Pancreas (tissue), 10 donors: ENCODE results near the gene ADCYAP1R1. TPM values are rescaled to one million over a fixed set of nuclear protein-coding genes. Genes with fewer than 3 reads are reported as not detected.

Experiments used
- ATAC-seq, 4 donors: fragments of 200-7000 bp; cut with Tn5 transposase; one replicate each; pipeline versions ENCODE4 v1.8.0 to v1.9.1; 2020; ENCODE audit warnings: mild to moderate bottlenecking in 4 of 4, moderate library complexity in 4 of 4
- DNase-seq, 6 donors: peaks; one replicate each; pipeline ENCODE4 v3.0.0-alpha.2; 2020
- FAIRE-seq: peaks from 2 replicates; lab custom pipeline; 2012; peaks lifted over from hg19 to GRCh38; lab: Jason Lieb, UNC
- H3K27ac ChIP-seq, 4 donors: fragments of 200-600 bp; sonication (generic); 1 replicate in 3 of 4; 2 replicates in 1 of 4; pipeline versions ENCODE4 v1.5.0 to v1.8.0; 2020
- H3K27me3 ChIP-seq, 4 donors: fragments of 200-600 bp; one replicate each; pipeline ENCODE4 v1.8.0; 2021
- H3K36me3 ChIP-seq, 3 donors: fragments of 200-600 bp; sonication (generic) in 1 of 3; one replicate each; pipeline versions ENCODE4 v1.5.0 to v1.8.0; 2020 to 2021
- H3K4me1 ChIP-seq, 3 donors: fragments of 200-600 bp; one replicate each; pipeline ENCODE4 v1.8.0; 2021
- H3K4me3 ChIP-seq, 4 donors: fragments of 200-600 bp; sonication (generic) in 2 of 4; one replicate each; pipeline versions ENCODE4 v1.5.0 to v1.8.0; 2020 to 2021
- H3K9me3 ChIP-seq, 4 donors: fragments of 200-600 bp; one replicate each; pipeline ENCODE4 v1.8.0; 2021
- WGBS, 2 donors: extraction: QIAGEN DNeasy Blood & Tissue Kit; methylation state at CpG; one replicate each; pipeline ENCODE4 v1.1.7; 2013; 5-methylcytosine and 5-hydroxymethylcytosine counted together
- intact Hi-C, 3 donors: fragments of 100-400 bp; cut with DNase I; formaldehyde crosslinking; loops; one replicate each; pipeline versions ENCODE4 v1.11.1 to v1.14.2; 2022
- polyA plus RNA-seq, 2 donors: library from polyadenylated mRNA; stranded (reverse); fragments of 200-250 nt; gene quantifications; one replicate each; pipeline ENCODE4 v1.2.3, GENCODE V29; 2013
- total RNA-seq, 6 donors: library from RNA; stranded (reverse); fragmentation: NEBNext Ultra II Directional in 4 of 6; extraction: Animal tissue kit (Norgen Biotek cat#: 25700) in 4 of 6; gene quantifications; one replicate each; pipeline versions ENCODE4 v1.2.1 to v1.2.4, GENCODE V29; 2021 to 2023
- TF ChIP-seq, protein P1 (sequence below), 4 donors: fragments of 200-600 bp; sonication (generic) in 3 of 4; IDR thresholded peaks; one replicate each; pipeline versions ENCODE4 v1.5.0 to v1.8.0; 2021; ENCODE audit warnings: antibody characterized with exemption in 4 of 4
- donor health status: healthy with polysubstance abuse.
- donor health status: DM: no; HTN: no; CAD: no; lungs with moderate emphysema.
- donor health status: DM: no; HTN: no; CAD: no.
- donor health status: control.
- donor health status: control.
- donor health status: Bipolar disorder and iron deficiency.
- donor health status: DM: yes; HTN: yes; CAD: no.
- donor health status: DM: no; HTN: no; CAD: no.
- donor health status: DM: no; HTN: no; CAD: no.
- donor health status: DM: yes; HTN: yes; CAD: no.

ADCYAP1R1 gene
- total and polyA plus RNA-seq, 8 donors = 0.27 to 2.7 (median 0.55) TPM

- Histone ChIP-seq H3K36me3 (no peaks in the 10 kb centered on the region), H3K4me3 (no peak overlapping the region), H3K27me3 (no peaks in the 10 kb centered on the region), H3K27ac (no peak overlapping the region), H3K4me1 (no peaks in the 10 kb centered on the region), H3K9me3 (no peaks in the 10 kb centered on the region)
- intact Hi-C loops = loop anchor here in 1 of 3 donors (5.0 kb wide), 1 partner anchor 127 kb away; no protein-coding TSS in a partner anchor
- WGBS, 2 donors = 68 to 75% methylated on average over 1 of the region's 1 CpG
- TF ChIP-seq, protein P1, sequence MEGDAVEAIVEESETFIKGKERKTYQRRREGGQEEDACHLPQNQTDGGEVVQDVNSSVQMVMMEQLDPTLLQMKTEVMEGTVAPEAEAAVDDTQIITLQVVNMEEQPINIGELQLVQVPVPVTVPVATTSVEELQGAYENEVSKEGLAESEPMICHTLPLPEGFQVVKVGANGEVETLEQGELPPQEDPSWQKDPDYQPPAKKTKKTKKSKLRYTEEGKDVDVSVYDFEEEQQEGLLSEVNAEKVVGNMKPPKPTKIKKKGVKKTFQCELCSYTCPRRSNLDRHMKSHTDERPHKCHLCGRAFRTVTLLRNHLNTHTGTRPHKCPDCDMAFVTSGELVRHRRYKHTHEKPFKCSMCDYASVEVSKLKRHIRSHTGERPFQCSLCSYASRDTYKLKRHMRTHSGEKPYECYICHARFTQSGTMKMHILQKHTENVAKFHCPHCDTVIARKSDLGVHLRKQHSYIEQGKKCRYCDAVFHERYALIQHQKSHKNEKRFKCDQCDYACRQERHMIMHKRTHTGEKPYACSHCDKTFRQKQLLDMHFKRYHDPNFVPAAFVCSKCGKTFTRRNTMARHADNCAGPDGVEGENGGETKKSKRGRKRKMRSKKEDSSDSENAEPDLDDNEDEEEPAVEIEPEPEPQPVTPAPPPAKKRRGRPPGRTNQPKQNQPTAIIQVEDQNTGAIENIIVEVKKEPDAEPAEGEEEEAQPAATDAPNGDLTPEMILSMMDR (IDR thresholded peaks at IDR 0.05) = no peak
- peak in 2 of 4 donors; percentile 65 to 75 for ATAC-seq
- FAIRE-seq = no peak
- peak in 1 of 6 donors; percentile 9 for DNase-seq
Observed at GRCh38 chr7:31114593-31115343, 62.7 kb downstream of the ADCYAP1R1 start.

DNA sequence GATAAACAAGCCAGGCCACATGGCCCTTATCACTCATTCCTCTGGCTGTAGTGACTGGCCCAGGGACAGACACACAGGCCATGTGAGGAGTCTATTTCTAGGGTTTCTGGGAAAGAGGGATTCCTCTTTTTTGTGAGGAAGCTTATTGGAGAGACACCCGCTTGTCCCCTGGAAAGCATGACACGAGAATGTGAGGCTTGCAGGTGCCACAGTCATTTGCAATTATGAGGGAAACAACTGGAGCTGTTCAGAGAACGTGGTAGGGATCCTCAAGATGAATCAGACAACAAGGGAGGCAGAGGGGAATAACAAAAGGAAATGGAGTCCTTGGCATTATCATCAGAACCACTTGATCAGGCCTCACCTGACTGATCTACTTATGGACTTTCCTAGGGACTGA is 64.5 kb downstream of the ADCYAP1R1 start:
- H3K9me3 ChIP-seq = no peaks in the 10 kb centered on the region
- no peak for ATAC-seq
- intact Hi-C loops = loop anchor here in 1 of 3 donors (5.0 kb wide), 1 partner anchor 129 kb away; no protein-coding TSS in a partner anchor
- DNase-seq = peak in 1 of 6 donors; percentile 3
- TF ChIP-seq, protein P1 (IDR thresholded peaks at IDR 0.05) = no peak
- no peaks in the 10 kb centered on the region for H3K27me3 ChIP-seq
- H3K4me1 ChIP-seq = no peaks in the 10 kb centered on the region
- FAIRE-seq = no peak
- 68 to 74% methylated on average over 3 of the region's 3 CpGs for WGBS, 2 donors
- H3K36me3 ChIP-seq = no peaks in the 10 kb centered on the region
- no peak overlapping the region for H3K27ac ChIP-seq
- no peak overlapping the region for H3K4me3 ChIP-seq

DNA sequence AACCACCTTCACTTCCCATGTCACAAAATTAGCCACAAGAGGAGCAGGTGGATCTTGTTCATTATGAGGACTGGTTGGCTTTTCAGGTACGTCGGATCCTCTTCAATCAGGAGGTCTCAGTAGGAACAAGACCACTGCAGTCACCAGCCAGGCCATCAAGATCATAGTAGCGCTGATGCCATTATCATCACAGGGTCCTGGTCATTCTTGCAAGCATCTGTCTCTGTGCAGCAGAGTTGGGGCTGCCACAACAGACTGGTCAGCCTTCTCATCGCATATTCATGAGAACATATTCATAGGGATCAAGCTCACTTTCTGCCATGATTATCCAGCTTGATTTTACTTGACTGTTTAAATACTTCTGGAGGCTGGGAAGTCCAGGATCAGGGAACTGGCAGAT is 67.1 kb downstream of the ADCYAP1R1 start:
- WGBS, 2 donors = 79 to 80% methylated on average over 4 of the region's 4 CpGs
- intact Hi-C loops = loop anchor here in 1 of 3 donors (5.0 kb wide), 1 partner anchor 132 kb away; no protein-coding TSS in a partner anchor
- no peak for FAIRE-seq

GRCh38 chr7:31120800-31121513 is 68.8 kb downstream of the ADCYAP1R1 start:
- Histone ChIP-seq H3K4me1 (peaks cover 0 to 5% (median 0%) of the 10 kb centered on the region in 3 donors), H3K4me3 (no peak overlapping the region), H3K27ac (no peak overlapping the region), H3K36me3 (no peaks in the 10 kb centered on the region), H3K9me3 (no peaks in the 10 kb centered on the region), H3K27me3 (no peaks in the 10 kb centered on the region)
- intact Hi-C loops = loop anchor here in 2 of 3 donors (2.0 to 10.0 kb wide), 2 partner anchors 138 to 316 kb away; no protein-coding TSS in a partner anchor
- no peak for FAIRE-seq
- no peak for DNase-seq
- 69 to 82% methylated on average over 3 of the region's 3 CpGs for WGBS, 2 donors
- TF ChIP-seq, protein P1 (IDR thresholded peaks at IDR 0.05) = no peak
- no peak for ATAC-seq

More for the DNA sequence above, 67.1 kb downstream of the ADCYAP1R1 start:
- DNase-seq = no peak
- Histone ChIP-seq H3K9me3 (no peaks in the 10 kb centered on the region), H3K4me3 (no peak overlapping the region), H3K27ac (no peak overlapping the region), H3K36me3 (no peaks in the 10 kb centered on the region), H3K4me1 (peaks cover 0 to 5% (median 0%) of the 10 kb centered on the region in 3 donors), H3K27me3 (no peaks in the 10 kb centered on the region)
- ATAC-seq = no peak
- TF ChIP-seq, protein P1 (IDR thresholded peaks at IDR 0.05) = no peak
